ENCODE measurements around the gene IGSF3.

IGSF3 gene

DNA sequence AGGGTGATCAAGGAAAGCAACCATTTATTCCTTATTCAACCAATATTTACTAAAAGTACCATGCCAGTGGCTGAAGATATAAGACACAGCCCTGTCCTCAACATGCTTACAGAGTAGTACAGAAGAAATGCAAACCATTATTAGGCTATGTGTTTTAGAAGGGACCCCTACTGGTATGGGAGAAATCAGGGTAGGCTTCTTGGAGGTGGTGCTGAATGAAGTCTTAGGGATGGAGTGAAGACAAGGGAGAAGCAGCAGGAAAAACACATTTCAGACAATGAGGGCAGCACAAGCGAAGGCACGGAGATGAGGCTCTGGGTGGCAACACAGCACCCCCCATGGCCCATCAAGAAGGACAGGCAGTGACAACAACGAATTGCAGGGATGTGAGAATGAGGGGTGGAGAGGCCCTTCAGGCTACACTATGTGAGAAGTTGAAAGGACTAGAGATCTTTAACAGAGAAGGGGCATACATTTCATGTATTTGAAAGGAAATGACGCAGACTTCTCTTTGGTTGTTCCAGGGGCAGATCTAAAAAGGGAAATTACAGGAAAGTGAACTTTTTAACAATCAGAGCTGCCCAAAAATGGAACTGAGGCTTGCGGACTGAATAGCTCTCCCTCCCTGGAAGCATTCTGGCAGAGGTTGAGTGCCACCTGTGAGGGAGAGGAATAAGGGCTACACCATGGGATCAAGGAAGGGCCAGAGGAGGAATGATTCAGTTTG, 79.9 kb downstream of the IGSF3 start:
- no peak for DNase-seq (ENCODE audit: low read depth, low spot score)
- Histone ChIP-seq H3K27me3 (ENCODE audit: insufficient read depth, insufficient read length) (no peaks in the 10 kb centered on the region), H3K4me1 (ENCODE audit: insufficient read depth, insufficient read length) (peaks cover 3% of the 10 kb centered on the region), H3K9me3 (ENCODE audit: insufficient read depth, low read length) (no peaks in the 10 kb centered on the region), H3K36me3 (ENCODE audit: insufficient read depth, insufficient read length, low read length) (peaks cover 28% of the 10 kb centered on the region), H3K4me3 (ENCODE audit: insufficient read length, low read depth) (no peak overlapping the region), H3K9ac (ENCODE audit: insufficient read length, low read depth) (no peak overlapping the region)
- TF ChIP-seq YY1 (IDR thresholded peaks at IDR 0.05; ENCODE audit: insufficient read depth, insufficient read length) (no peak), SUZ12 (IDR thresholded peaks at IDR 0.05; ENCODE audit: extremely low read depth, insufficient read depth, insufficient read length) (no peak), ZNF274 (IDR thresholded peaks at IDR 0.05; ENCODE audit: low read depth, low read length) (no peak)

DNA sequence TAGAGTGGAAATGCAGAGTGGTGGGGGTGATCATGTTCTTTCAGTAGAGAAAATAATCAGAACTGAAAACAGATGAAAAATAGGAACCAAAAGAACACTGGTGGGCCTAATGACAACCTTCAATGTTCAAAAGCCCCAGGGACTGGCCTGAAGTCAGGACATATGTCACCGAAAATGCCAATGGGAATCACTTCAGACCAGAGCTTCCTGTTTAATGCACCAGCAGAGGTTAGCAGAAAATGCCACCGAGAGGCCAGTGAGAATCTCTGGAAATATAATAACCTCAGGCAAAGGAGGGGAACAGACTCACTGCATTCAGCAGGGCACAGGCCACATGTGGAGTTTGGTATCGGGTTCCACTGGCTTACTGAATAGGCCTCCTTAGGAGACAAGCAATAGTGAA, 80.8 kb downstream of the IGSF3 start:
- no peaks in the 10 kb centered on the region for H3K9me3 ChIP-seq (ENCODE audit: insufficient read depth, low read length)
- H3K36me3 ChIP-seq (ENCODE audit: insufficient read depth, insufficient read length, low read length): peaks cover 28% of the 10 kb centered on the region
- H3K4me1 ChIP-seq (ENCODE audit: insufficient read depth, insufficient read length): peaks cover 3% of the 10 kb centered on the region
- H3K27me3 ChIP-seq (ENCODE audit: insufficient read depth, insufficient read length): no peaks in the 10 kb centered on the region
- DNase-seq (ENCODE audit: low read depth, low spot score): no peak
- TF ChIP-seq SUZ12 (IDR thresholded peaks at IDR 0.05; ENCODE audit: extremely low read depth, insufficient read depth, insufficient read length): no peak
- no peak for TF ChIP-seq ZNF274 (IDR thresholded peaks at IDR 0.05; ENCODE audit: low read depth, low read length)
- no peak for TF ChIP-seq YY1 (IDR thresholded peaks at IDR 0.05; ENCODE audit: insufficient read depth, insufficient read length)
- H3K9ac ChIP-seq (ENCODE audit: insufficient read length, low read depth): no peak overlapping the region
- no peak overlapping the region for H3K4me3 ChIP-seq (ENCODE audit: insufficient read length, low read depth)

DNA sequence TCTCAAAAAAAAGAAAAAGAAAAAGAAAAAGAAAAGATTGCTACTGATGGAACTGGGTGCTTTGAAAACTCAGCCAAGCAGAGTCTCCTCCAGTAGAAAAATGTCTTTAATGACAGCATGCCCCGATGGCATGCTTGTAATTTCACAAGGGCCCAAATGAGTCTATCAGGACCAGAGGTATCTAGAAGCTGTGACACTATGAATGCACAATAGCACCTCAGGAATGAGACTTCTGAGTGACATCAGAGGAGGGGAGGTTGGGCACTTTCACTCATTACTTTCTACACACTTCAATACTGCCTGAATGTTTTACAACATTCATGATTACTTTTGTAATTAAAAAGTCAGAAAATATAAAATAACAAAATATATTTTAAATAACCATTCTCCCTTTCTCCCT, 81.6 kb downstream of the IGSF3 start:
- no peak for TF ChIP-seq YY1 (IDR thresholded peaks at IDR 0.05; ENCODE audit: insufficient read depth, insufficient read length)
- no peak for TF ChIP-seq SUZ12 (IDR thresholded peaks at IDR 0.05; ENCODE audit: extremely low read depth, insufficient read depth, insufficient read length)
- no peak for TF ChIP-seq ZNF274 (IDR thresholded peaks at IDR 0.05; ENCODE audit: low read depth, low read length)
- Histone ChIP-seq H3K4me1 (ENCODE audit: insufficient read depth, insufficient read length) (peaks cover 3% of the 10 kb centered on the region), H3K36me3 (ENCODE audit: insufficient read depth, insufficient read length, low read length) (peaks cover 28% of the 10 kb centered on the region), H3K9me3 (ENCODE audit: insufficient read depth, low read length) (no peaks in the 10 kb centered on the region), H3K9ac (ENCODE audit: insufficient read length, low read depth) (no peak overlapping the region), H3K4me3 (ENCODE audit: insufficient read length, low read depth) (no peak overlapping the region), H3K27me3 (ENCODE audit: insufficient read depth, insufficient read length) (no peaks in the 10 kb centered on the region)
- DNase-seq (ENCODE audit: low read depth, low spot score): no peak

DNA sequence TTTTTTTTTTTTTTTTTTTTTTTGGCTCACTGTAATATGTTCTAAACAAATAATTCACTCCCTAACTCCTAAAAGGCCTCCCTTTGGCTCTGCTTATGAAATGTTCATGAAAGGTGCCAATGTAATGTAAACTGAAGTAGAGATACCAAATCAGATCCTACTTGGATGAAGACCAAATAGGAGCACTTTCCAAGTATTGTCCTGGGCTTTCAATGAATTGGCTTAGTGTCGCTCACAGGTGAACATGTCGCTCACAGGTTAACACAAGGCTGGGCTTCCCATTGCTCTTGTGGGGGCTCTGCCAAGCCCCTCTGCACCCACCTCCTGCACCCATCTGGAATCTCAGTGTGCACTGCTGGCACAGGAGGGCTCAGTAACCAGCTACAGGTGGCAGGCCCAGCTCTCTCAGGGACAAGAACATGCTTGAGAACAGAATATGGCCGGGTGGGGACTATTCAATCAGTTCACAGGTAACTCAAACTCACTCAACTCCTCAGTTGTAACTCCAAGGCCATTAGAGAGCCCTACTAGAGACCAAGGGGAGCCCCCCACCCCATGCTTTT, 86.1 kb downstream of the IGSF3 start:
- TF ChIP-seq SUZ12 (IDR thresholded peaks at IDR 0.05; ENCODE audit: extremely low read depth, insufficient read depth, insufficient read length): no peak
- no peak for TF ChIP-seq ZNF274 (IDR thresholded peaks at IDR 0.05; ENCODE audit: low read depth, low read length)
- no peak for TF ChIP-seq YY1 (IDR thresholded peaks at IDR 0.05; ENCODE audit: insufficient read depth, insufficient read length)
- H3K9ac ChIP-seq (ENCODE audit: insufficient read length, low read depth): no peak overlapping the region
- no peaks in the 10 kb centered on the region for H3K4me1 ChIP-seq (ENCODE audit: insufficient read depth, insufficient read length)
- no peaks in the 10 kb centered on the region for H3K27me3 ChIP-seq (ENCODE audit: insufficient read depth, insufficient read length)
- H3K36me3 ChIP-seq (ENCODE audit: insufficient read depth, insufficient read length, low read length): peaks cover 43% of the 10 kb centered on the region
- no peaks in the 10 kb centered on the region for H3K9me3 ChIP-seq (ENCODE audit: insufficient read depth, low read length)
- no peak overlapping the region for H3K4me3 ChIP-seq (ENCODE audit: insufficient read length, low read depth)
- no peak for DNase-seq (ENCODE audit: low read depth, low spot score)

DNA sequence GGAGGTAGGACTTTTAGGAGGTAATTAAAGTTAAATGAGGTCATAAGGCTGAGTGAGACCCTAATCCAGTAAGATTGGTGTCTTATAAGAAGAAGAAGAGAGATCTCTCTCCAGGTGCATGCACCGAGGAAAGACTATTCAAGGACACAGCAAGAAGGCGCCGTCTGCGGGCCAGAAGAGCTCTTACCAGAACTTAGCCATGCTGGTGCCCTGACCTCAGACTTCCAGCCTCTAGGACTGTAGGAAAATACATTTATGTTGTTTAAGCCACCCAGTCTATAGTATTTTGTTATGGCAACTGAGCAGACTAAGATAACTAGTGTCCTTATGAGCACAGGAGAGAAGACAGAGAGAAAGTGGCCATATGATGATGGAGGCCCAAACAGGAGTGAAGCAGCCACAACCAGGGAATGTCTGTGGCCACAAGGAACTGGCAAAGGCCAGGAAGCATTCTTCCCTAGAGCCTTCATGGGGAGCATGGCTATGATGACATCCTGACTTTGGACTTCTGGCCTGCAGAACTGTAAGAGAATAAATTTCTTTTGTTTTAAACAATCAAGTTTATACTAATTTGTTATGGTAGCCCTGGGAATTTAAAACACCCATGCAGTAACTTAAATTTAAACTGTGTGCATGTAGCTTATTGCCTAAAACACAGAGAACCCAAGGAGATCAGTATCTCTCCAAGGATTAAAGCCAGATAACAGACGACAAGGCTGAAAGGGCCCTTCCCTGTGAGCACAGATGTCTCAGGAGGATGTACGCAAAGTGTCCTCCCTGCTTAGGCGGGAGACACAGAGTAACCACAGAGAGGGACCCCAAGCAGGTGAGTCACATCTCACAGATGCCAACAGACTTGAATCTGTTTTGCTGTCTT, 86.8 kb downstream of the IGSF3 start:
- Histone ChIP-seq H3K27me3 (ENCODE audit: insufficient read depth, insufficient read length) (no peaks in the 10 kb centered on the region), H3K9ac (ENCODE audit: insufficient read length, low read depth) (no peak overlapping the region), H3K36me3 (ENCODE audit: insufficient read depth, insufficient read length, low read length) (peaks cover 47% of the 10 kb centered on the region), H3K4me1 (ENCODE audit: insufficient read depth, insufficient read length) (no peaks in the 10 kb centered on the region), H3K9me3 (ENCODE audit: insufficient read depth, low read length) (no peaks in the 10 kb centered on the region), H3K4me3 (ENCODE audit: insufficient read length, low read depth) (no peak overlapping the region)
- no peak for DNase-seq (ENCODE audit: low read depth, low spot score)
- TF ChIP-seq YY1 (IDR thresholded peaks at IDR 0.05; ENCODE audit: insufficient read depth, insufficient read length): no peak
- no peak for TF ChIP-seq ZNF274 (IDR thresholded peaks at IDR 0.05; ENCODE audit: low read depth, low read length)
- no peak for TF ChIP-seq SUZ12 (IDR thresholded peaks at IDR 0.05; ENCODE audit: extremely low read depth, insufficient read depth, insufficient read length)

DNA sequence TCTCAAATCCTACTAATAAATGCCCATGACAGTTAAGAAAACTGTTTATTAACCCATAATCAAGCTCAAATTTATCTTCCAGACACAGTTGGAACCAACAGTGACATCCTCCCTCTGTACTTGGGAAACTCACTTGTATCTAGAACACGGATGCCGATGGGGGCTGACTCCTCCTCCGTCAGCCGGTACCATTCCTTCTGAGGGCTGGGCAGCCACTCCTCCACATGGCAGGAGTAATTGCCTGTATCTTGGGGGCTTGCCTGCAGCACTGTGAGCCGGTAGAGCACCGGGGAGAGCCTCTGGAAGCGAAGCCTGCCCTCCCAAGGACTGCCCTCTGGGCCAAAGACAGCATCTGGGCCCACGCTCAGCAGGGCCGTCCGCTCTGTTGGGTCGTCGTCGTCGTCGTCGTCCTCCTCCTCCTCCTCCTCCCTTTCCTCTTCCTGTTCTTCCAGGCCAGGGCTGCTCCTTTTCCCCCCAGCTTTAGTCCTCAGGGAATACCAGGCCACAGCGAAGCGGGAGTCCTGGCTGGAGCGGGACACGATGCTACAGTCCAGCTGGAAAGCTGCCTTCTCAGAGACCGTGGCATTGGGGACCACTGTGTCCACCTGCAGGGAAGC, 88.2 kb downstream of the IGSF3 start:
- no peaks in the 10 kb centered on the region for H3K9me3 ChIP-seq (ENCODE audit: insufficient read depth, low read length)
- TF ChIP-seq ZNF274 (IDR thresholded peaks at IDR 0.05; ENCODE audit: low read depth, low read length): no peak
- no peak for TF ChIP-seq YY1 (IDR thresholded peaks at IDR 0.05; ENCODE audit: insufficient read depth, insufficient read length)
- no peak for TF ChIP-seq SUZ12 (IDR thresholded peaks at IDR 0.05; ENCODE audit: extremely low read depth, insufficient read depth, insufficient read length)

More for the DNA sequence above, 88.2 kb downstream of the IGSF3 start:
- no peak overlapping the region for H3K9ac ChIP-seq (ENCODE audit: insufficient read length, low read depth)
- peaks cover 37% of the 10 kb centered on the region for H3K36me3 ChIP-seq (ENCODE audit: insufficient read depth, insufficient read length, low read length)
- H3K27me3 ChIP-seq (ENCODE audit: insufficient read depth, insufficient read length): no peaks in the 10 kb centered on the region
- DNase-seq (ENCODE audit: low read depth, low spot score): no peak
- no peak overlapping the region for H3K4me3 ChIP-seq (ENCODE audit: insufficient read length, low read depth)
- H3K4me1 ChIP-seq (ENCODE audit: insufficient read depth, insufficient read length): no peaks in the 10 kb centered on the region

Data from NT2/D1 (cell line).